ENCODE measurements around the gene APCDD1L.

DNA sequence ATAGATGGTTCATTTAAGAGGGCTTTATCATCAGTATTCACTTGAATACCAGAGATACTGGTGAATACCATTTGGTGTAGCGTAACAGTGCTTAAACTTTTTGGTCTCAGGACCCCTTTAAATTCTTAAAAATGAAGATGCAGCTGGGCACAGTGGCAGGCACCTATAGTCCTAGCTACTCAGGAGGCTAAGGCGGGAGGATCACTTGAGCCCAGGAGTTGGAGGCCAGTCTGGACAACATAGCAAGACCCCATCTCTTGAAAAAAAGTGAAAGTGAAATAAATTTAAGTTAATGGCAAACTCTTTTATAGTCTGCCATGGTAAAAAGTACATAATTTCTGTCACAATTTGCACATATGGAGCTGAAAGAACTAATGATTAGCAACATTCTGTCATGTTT, 86.8 kb downstream of the APCDD1L start:
- TF ChIP-seq, protein P1, sequence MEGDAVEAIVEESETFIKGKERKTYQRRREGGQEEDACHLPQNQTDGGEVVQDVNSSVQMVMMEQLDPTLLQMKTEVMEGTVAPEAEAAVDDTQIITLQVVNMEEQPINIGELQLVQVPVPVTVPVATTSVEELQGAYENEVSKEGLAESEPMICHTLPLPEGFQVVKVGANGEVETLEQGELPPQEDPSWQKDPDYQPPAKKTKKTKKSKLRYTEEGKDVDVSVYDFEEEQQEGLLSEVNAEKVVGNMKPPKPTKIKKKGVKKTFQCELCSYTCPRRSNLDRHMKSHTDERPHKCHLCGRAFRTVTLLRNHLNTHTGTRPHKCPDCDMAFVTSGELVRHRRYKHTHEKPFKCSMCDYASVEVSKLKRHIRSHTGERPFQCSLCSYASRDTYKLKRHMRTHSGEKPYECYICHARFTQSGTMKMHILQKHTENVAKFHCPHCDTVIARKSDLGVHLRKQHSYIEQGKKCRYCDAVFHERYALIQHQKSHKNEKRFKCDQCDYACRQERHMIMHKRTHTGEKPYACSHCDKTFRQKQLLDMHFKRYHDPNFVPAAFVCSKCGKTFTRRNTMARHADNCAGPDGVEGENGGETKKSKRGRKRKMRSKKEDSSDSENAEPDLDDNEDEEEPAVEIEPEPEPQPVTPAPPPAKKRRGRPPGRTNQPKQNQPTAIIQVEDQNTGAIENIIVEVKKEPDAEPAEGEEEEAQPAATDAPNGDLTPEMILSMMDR (conservative IDR thresholded peaks at IDR 0.05; ENCODE audit: low read length), result no peak
- no peak for TF ChIP-seq EZH2phosphoT487 (IDR thresholded peaks at IDR 0.05; ENCODE audit: borderline replicate concordance)

Data from Loucy (cell line).